KOPT-K1 (cell line): Measurements from ENCODE around the gene KLRK1.
"Not testable (repeated sequence)": the region's sequence is repeated elsewhere in the genome, so short reads cannot be mapped to it uniquely, and the experiment has no call there.

Source experiments
- H3K27ac ChIP-seq: fragments of 200-600 bp; sonication (generic); 2 replicates; pipeline ENCODE4 v1.5.1; 2016; ENCODE audit warnings: antibody characterized with exemption, mild to moderate bottlenecking, low read depth, low read length; ENCODE audit not compliant: poor library complexity, severe bottlenecking
- H3K36me3 ChIP-seq: fragments of 200-600 bp; sonication (generic); 2 replicates; pipeline ENCODE4 v1.5.1; 2017; ENCODE audit warnings: antibody characterized with exemption, mild to moderate bottlenecking, low read length, moderate library complexity; ENCODE audit not compliant: insufficient read depth
- H3K9me3 ChIP-seq: fragments of 200-600 bp; sonication (generic); 2 replicates; pipeline ENCODE4 v1.5.1; 2017; ENCODE audit warnings: antibody characterized with exemption, low read length, mild to moderate bottlenecking; ENCODE audit not compliant: insufficient read depth, poor library complexity, severe bottlenecking

Gene KLRK1

GRCh38 chr12:10358969-10359368 is 30.9 kb downstream of the KLRK1 start:
- H3K27ac ChIP-seq: peak overlapping the region; percentile 33

GRCh38 chr12:10358131-10358530 is 31.7 kb downstream of the KLRK1 start:
- no peak overlapping the region for H3K27ac ChIP-seq
- no peaks in the 10 kb centered on the region for H3K36me3 ChIP-seq
- no peaks in the 10 kb centered on the region for H3K9me3 ChIP-seq

More at GRCh38 chr12:10358969-10359368, 30.9 kb downstream of the KLRK1 start:
- Histone ChIP-seq H3K36me3 (no peaks in the 10 kb centered on the region), H3K9me3 (no peaks in the 10 kb centered on the region)

- H3K36me3 ChIP-seq: no peaks in the 10 kb centered on the region
- no peak overlapping the region for H3K27ac ChIP-seq
- H3K9me3 ChIP-seq: no peaks in the 10 kb centered on the region
These were observed 35.3 kb downstream of the KLRK1 start for GRCh38 chr12:10354502-10354901.

- no peak overlapping the region for H3K27ac ChIP-seq
- H3K9me3 ChIP-seq: no peaks in the 10 kb centered on the region
- H3K36me3 ChIP-seq: no peaks in the 10 kb centered on the region
These were observed 35.8 kb downstream of the KLRK1 start for GRCh38 chr12:10354071-10354470.

- H3K36me3 ChIP-seq, H3K9me3 ChIP-seq, H3K27ac ChIP-seq: not testable (repeated sequence)
These were observed 38.4 kb downstream of the KLRK1 start for GRCh38 chr12:10351457-10351856.

GRCh38 chr12:10341892-10342509 is 47.8 kb downstream of the KLRK1 start:
- Histone ChIP-seq H3K9me3 (peaks cover 5% of the 10 kb centered on the region), H3K27ac (no peak overlapping the region), H3K36me3 (no peaks in the 10 kb centered on the region)

GRCh38 chr12:10340946-10341345 is 48.9 kb downstream of the KLRK1 start:
- not testable (repeated sequence) for H3K9me3 ChIP-seq, H3K36me3 ChIP-seq, H3K27ac ChIP-seq

GRCh38 chr12:10339053-10339840 is 50.6 kb downstream of the KLRK1 start:
- Histone ChIP-seq H3K36me3 (no peaks in the 10 kb centered on the region), H3K9me3 (peaks cover 5% of the 10 kb centered on the region), H3K27ac (no peak overlapping the region)

GRCh38 chr12:10338470-10338869 is 51.4 kb downstream of the KLRK1 start:
- not testable (repeated sequence) for H3K27ac ChIP-seq, H3K36me3 ChIP-seq, H3K9me3 ChIP-seq

GRCh38 chr12:10336196-10336595 is 53.6 kb downstream of the KLRK1 start:
- not testable (repeated sequence) for H3K9me3 ChIP-seq, H3K36me3 ChIP-seq, H3K27ac ChIP-seq

- Histone ChIP-seq H3K36me3 (no peaks in the 10 kb centered on the region), H3K9me3 (peaks cover 7% of the 10 kb centered on the region), H3K27ac (no peak overlapping the region)
These were observed 58.1 kb downstream of the KLRK1 start for GRCh38 chr12:10331642-10332239.

GRCh38 chr12:10328691-10329090 is 61.1 kb downstream of the KLRK1 start:
- H3K27ac ChIP-seq, H3K36me3 ChIP-seq: not testable (repeated sequence)
- peaks cover 10% of the 10 kb centered on the region for H3K9me3 ChIP-seq
